ENCODE data around the gene TCF7L2. TPM values are rescaled to one million over a fixed set of nuclear protein-coding genes. Genes with fewer than 3 reads are reported as not detected.

TCF7L2 gene
- total RNA-seq, 1 donor from 2014 or later = 52.5 TPM

GRCh38 chr10:113044016-113044755 lies 94.1 kb downstream of the TCF7L2 start:
- no peak for DNase-seq (ENCODE audit: low spot score)

DNA sequence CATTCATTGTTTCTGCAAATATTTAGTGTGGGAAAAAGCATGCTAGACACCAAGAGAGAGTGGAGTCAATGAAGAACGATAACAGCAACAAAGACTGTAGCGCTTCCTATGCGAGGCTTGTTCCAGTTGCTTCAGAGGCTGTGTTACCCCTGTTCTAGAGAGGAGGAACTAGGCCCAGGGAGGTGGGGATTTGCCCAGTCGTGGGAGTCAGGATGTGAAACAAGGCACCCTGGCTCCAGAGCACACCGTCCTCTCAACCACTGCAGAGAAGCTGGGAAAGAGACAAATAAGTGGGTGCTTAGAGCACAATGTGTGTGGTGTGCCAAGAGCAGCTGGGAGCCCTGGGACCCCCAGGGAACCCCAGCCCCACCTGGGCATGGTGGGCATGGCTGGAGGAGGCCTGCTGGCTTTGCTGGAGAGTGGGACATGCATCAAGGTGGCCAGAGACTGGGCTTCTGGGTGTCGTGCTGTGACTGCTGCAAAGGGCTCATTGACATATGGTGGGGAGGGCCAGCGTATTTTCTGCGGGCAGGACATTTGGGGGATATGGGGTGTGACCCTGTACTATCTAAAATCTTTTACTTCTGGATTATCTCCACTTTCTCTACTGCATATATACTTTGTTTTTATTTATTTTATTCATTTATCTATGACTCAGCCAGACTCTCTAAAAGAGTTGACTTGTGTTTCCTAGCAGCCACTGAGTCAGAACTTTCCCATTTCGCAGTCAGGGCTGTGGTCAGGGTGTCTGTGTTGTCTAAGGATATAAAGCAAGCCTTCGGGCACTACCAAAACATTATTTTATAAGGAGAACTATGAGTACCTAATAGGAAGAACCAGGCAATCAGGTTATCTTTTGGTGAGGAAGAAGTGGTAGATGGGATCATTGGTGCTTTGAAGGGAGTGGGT lies 95.4 kb downstream of the TCF7L2 start:
- no peak for DNase-seq (ENCODE audit: low spot score)

DNA sequence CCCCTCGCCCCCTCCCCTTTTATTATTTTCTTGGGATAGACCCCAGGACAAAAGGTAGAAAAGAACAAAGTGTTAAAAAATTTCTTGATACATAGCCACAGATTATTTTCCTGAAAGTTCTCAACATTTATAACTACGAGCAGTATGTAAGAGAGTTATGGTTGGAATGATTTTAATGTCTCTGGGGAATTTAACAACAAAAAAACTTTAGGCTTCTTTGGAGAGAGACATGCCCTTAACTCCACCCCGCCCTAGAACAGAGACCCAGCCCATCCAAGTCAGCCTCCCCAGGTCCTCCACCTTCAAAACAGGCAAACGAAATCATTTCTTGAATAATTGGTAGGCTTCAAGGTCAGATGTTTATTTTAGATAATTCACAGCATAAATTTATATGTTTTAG lies 97.1 kb downstream of the TCF7L2 start:
- DNase-seq (ENCODE audit: low spot score) = no peak

GRCh38 chr10:113047605-113047962 lies 97.5 kb downstream of the TCF7L2 start:
- DNase-seq (ENCODE audit: low spot score) = no peak

GRCh38 chr10:113047963-113048781 lies 98.1 kb downstream of the TCF7L2 start:
- DNase-seq (ENCODE audit: low spot score) = no peak

DNA sequence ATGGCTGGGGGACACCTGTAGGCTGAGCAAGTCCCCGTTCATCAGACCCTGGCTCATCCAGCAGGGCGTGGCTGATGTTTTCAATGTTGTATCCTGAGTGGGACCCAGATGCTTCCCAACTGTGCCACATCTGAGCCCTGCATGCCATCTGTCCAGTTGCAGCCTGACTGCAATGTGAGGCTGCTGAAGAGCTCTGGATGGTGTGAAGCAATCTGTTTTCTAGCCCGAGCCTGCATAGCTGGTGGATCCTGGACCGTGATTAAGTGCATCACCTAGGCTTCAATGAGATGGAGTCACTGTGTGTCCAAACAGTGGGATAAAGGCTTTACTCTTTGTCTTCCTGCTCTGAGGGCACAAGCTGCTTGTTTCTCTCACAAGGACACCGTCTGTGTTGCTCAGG lies 99.8 kb downstream of the TCF7L2 start:
- DNase-seq (ENCODE audit: low spot score) = no peak

- no peak for DNase-seq (ENCODE audit: low spot score)
Observed at GRCh38 chr10:113052076-113052830, 102.2 kb downstream of the TCF7L2 start.

GRCh38 chr10:113053091-113053490 lies 103.0 kb downstream of the TCF7L2 start:
- no peak for DNase-seq (ENCODE audit: low spot score)

DNA sequence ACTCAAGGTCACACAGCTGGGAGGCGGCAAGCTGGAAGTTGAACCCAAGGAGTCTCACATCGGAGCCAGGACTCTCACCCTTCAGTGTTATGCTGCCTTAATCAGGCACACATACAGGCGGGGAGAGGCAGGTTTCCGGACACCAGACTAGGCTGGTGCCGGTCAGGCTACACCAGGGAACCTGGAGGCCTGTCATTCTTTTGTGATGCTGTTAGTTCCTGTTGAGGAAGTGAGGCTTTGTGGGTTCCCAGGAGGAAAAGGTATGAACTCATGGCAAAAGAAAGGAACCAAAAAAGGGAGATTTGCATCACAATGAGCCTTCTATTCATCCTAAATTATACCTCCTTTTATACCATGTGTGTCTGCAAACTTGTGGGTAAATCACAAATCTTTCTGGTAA lies 103.8 kb downstream of the TCF7L2 start:
- DNase-seq (ENCODE audit: low spot score) = no peak

- no peak for DNase-seq (ENCODE audit: low spot score)
Observed at GRCh38 chr10:113055458-113055857, 105.4 kb downstream of the TCF7L2 start.

DNA sequence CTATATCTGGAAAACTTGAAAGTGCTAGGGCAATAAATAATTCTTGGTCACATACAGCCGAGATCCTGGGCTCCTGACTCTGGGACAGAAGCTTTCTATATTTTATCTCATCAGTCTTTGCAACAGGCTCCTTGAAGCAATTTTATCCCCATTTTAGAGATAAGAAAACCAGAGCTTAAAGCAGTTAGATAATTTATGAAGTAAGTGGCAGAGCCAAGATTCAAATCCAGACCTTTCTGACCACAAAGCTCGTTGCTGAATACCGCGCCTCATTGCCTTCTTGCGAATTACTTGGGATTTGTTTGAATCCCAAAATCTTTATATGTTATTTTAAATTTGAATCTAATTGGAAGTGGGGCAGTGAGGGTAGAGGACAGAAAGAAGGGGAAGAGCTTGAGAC lies 106.0 kb downstream of the TCF7L2 start:
- DNase-seq (ENCODE audit: low spot score) = no peak

GRCh38 chr10:113056441-113057021 lies 106.5 kb downstream of the TCF7L2 start:
- DNase-seq (ENCODE audit: low spot score) = no peak

DNA sequence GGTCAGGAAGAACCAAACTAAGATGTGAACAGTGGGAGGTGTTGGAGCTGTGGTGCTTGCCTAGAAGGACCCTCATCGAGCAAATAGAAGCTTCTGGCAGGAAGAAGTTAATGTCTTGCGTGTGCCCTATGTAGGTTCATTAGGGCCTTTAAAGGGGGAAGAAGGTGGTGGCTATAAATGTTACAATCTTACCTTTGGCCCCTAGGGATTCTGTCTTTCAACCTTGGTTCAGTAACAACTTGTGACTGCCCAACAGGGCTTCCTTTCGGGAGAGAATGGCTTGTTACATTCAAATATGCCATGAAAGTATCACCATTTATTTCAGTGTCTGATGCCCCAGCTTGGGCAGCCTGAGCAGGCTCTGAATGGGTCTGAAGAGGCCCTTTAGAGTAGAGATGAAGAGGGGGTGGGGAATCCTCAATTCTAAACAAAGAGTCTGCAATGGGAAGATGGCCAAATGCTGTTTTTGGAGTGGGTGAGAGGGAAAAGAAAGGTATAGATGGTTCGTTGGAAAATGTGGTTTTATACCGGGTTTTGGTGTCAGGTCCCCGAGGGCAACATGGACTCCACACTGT lies 108.0 kb downstream of the TCF7L2 start:
- no peak for DNase-seq (ENCODE audit: low spot score)

DNA sequence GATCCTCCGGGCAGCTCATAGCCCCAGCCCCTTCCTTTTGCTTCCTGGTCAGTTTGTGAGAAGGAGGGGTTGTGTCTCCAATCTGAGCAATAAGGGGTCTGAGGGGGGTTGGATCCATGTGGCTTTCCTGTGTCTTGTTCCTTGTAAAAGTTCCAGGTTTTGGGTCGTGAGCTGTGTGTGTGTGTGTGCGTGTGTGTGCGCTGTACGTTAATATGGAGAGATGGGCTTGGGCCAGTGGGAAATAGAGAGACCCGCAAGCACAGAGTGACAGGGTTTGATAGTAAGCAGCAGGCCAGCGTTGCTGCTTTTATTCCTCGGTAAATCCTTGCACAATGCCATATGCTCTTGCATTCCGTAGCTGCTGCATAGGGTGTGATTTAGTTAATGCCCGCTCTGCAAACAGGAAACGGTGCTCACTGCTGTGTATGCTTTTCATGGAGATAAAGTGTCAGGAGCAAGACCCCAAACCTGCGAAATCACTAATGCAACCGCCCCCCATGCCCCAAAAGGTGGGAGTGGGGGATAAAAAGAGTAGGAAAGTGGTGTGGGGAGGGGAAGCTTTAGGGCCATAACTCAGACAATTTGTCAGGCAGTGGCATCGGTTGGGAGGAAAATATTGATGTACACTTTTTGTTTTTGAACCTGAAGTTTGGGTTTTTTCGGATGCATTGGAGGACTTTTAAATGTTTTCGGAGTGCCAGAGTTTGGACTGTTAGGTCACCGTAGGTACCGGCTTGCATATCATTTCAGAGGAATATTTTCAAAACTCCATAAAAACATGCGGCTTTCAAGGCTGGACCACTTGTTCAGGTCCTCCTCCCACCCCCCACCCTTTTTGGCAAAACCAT lies 108.7 kb downstream of the TCF7L2 start:
- no peak for DNase-seq (ENCODE audit: low spot score)

DNA sequence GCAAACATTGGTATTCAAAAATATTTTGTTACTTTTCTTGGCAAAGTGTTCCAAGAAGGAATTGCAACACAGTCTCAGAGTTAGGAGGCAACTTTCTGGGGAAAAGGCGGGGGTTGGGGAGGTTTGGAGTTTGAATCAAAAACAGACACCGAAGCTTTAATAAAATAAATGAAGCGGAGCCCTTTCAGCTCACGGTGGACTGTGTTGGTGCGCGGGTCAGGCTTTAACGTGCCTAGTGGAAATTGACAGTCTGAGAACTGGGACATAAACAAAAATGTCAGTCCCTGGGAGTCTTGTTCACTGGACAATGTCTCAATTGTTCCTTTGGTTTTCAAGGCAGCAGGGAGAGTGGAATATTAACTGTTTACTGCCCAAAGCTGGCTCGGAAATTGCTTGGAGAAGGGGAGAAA lies 109.3 kb downstream of the TCF7L2 start:
- DNase-seq (ENCODE audit: low spot score) = no peak

DNA sequence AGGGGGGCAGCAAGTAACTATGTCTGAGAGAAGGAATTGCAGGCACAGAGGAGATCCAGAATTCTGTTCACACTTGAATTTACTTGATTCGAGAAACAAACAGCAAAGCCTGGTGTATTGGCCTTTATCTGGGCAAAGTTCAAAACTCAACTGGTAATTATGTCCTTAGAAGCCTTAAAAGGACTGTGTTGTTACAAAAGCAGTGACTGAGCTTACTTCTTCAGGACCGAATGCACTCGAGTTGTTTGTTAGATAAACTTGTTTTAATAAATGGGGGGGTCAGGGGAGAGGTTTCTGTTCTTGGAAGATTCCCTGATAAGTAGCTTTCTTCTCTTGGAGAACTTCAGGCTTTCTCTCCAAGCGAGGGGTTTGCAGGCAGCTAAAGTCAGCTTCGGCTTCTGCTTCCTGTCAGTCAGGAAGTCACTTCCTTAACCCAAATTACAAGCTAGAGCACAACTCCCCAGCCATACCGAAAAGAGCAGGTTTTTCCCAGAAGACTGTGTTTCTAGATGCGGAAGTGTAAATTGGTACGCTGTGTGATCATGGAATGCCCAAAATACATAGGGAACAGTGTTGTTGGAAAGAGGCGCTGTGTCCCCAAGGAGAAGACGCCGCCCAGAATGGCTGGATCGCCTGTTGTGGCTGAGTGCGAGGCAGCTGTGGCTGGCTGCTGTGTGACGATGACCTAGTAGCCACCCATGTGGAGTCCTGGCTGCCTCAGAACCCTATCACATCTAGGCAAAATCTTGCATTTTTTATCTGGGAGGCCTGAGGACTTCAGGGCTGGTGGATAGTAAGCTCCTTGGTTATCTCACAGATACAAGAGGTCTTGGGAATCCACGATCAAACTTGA lies 110.4 kb downstream of the TCF7L2 start:
- DNase-seq (ENCODE audit: low spot score) = no peak

GRCh38 chr10:113061054-113061430 lies 111.0 kb downstream of the TCF7L2 start:
- DNase-seq (ENCODE audit: low spot score) = no peak

GRCh38 chr10:113061557-113061956 lies 111.5 kb downstream of the TCF7L2 start:
- no peak for DNase-seq (ENCODE audit: low spot score)
